HFFc6 (cell line): ENCODE results near the gene RNF214. TPM values are rescaled to one million over a fixed set of nuclear protein-coding genes. Genes with fewer than 3 reads are reported as not detected.

Experiments used
- DNase-seq: peaks from one replicate; pipeline ENCODE4 v3.0.0-alpha.2; 2018
- H3K27ac Mint-ChIP-seq: 2 replicates; pipeline ENCODE4 v1.8.0; 2020; ENCODE audit warnings: mild to moderate bottlenecking, mixed read lengths
- H3K27me3 Mint-ChIP-seq: 2 replicates; pipeline ENCODE4 v1.8.0; 2021; ENCODE audit warnings: mild to moderate bottlenecking, moderate library complexity, mixed read lengths; ENCODE audit not compliant: insufficient read depth
- H3K36me3 Mint-ChIP-seq: 2 replicates; pipeline ENCODE4 v1.8.0; 2021; ENCODE audit warnings: low read depth, mixed read lengths
- H3K4me1 Mint-ChIP-seq: 2 replicates; pipeline ENCODE4 v1.8.0; 2020; ENCODE audit warnings: low read depth, mixed read lengths
- H3K4me3 Mint-ChIP-seq: 2 replicates; pipeline ENCODE4 v1.8.0; 2020; ENCODE audit warnings: mild to moderate bottlenecking, moderate library complexity, mixed read lengths
- H3K9me3 Mint-ChIP-seq: 2 replicates; pipeline ENCODE4 v1.8.0; 2020; ENCODE audit warnings: mild to moderate bottlenecking, mixed read lengths
- total RNA-seq, 6 experiments: library from RNA; stranded (reverse); fragmentation: NEBNext Ultra II Directional; extraction: Animal tissue kit (Norgen Biotek cat#: 25700); gene quantifications; 2 replicates in 1 of 6; 3 replicates in 5 of 6; pipeline ENCODE4 v1.2.3, GENCODE V29; 2021
- TF ChIP-seq, protein P1 (sequence below): fragments of 200-600 bp; sonication (generic); IDR thresholded peaks from 2 replicates; pipeline ENCODE4 v1.5.0; 2021; ENCODE audit warnings: antibody characterized with exemption, mild to moderate bottlenecking

Gene RNF214
- total RNA-seq, 6 experiments from 2014 or later, result 17.7 to 25.6 (median 22.1) TPM

DNA sequence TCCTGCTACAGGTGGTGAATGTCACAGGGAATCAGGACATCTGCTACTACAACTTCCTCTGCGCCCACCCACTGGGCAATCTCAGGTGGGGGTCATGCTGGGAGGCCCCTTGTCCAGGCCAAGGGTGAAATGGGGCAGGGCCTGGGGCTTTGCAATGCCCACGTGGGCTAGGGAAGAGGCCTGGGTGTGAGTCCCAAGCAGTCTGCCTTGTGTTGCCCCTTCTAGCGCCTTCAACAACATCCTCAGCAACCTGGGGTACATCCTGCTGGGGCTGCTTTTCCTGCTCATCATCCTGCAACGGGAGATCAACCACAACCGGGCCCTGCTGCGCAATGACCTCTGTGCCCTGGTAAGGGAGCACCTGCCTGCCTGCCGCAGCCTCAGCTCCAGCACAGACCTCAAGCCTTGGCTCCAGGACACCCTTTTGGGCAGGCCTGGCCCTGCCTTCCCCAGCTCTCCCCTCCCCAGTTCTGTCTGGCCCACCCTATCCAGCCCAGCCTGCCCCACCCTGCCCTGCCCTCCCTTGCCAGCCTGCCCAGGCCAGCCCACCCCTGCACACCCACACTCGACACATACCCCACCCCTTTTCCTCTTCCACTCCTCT, 42.4 kb upstream of the RNF214 start:
- Mint-ChIP-seq H3K27me3 (peaks cover 7% of the 10 kb centered on the region), H3K9me3 (no peaks in the 10 kb centered on the region), H3K4me1 (no peaks in the 10 kb centered on the region), H3K27ac (no peak overlapping the region), H3K4me3 (no peak overlapping the region), H3K36me3 (peaks cover 5% of the 10 kb centered on the region)
- DNase-seq, result no peak
- TF ChIP-seq, protein P1, sequence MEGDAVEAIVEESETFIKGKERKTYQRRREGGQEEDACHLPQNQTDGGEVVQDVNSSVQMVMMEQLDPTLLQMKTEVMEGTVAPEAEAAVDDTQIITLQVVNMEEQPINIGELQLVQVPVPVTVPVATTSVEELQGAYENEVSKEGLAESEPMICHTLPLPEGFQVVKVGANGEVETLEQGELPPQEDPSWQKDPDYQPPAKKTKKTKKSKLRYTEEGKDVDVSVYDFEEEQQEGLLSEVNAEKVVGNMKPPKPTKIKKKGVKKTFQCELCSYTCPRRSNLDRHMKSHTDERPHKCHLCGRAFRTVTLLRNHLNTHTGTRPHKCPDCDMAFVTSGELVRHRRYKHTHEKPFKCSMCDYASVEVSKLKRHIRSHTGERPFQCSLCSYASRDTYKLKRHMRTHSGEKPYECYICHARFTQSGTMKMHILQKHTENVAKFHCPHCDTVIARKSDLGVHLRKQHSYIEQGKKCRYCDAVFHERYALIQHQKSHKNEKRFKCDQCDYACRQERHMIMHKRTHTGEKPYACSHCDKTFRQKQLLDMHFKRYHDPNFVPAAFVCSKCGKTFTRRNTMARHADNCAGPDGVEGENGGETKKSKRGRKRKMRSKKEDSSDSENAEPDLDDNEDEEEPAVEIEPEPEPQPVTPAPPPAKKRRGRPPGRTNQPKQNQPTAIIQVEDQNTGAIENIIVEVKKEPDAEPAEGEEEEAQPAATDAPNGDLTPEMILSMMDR, result no peak

DNA sequence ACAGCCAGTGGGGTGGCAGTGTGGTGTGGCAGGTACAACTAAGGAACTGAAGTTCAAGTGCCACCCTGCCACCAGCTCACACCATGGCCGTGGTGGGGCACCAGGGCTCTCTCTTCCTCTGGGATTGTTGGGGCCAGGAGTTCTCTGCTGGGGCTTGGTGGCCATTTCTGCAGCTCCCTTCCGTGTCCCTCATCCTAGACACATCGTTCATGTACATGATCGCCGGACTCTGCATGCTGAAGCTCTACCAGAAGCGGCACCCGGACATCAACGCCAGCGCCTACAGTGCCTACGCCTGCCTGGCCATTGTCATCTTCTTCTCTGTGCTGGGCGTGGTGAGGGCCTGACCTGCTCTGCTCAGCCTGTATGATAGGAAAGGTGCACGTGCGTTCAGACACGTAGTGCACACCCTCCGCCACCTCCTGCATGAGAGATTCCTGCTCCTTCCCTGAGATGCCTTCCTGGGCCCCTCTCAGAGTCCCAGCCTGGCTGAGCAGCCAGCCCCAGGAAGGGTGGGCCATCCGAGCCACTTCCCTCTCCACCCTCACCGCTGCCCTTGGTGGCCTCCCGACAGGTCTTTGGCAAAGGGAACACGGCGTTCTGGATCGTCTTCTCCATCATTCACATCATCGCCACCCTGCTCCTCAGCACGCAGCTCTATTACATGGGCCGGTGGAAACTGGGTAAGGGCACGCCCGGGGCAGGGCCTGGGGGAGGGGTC, 40.6 kb upstream of the RNF214 start:
- DNase-seq, result no peak
- TF ChIP-seq, protein P1, result no peak
- H3K4me3 Mint-ChIP-seq, result no peak overlapping the region
- H3K9me3 Mint-ChIP-seq, result no peaks in the 10 kb centered on the region
- H3K36me3 Mint-ChIP-seq, result peaks cover 14% of the 10 kb centered on the region
- H3K27me3 Mint-ChIP-seq, result peaks cover 8% of the 10 kb centered on the region
- no peaks in the 10 kb centered on the region for H3K4me1 Mint-ChIP-seq
- H3K27ac Mint-ChIP-seq, result no peak overlapping the region

DNA sequence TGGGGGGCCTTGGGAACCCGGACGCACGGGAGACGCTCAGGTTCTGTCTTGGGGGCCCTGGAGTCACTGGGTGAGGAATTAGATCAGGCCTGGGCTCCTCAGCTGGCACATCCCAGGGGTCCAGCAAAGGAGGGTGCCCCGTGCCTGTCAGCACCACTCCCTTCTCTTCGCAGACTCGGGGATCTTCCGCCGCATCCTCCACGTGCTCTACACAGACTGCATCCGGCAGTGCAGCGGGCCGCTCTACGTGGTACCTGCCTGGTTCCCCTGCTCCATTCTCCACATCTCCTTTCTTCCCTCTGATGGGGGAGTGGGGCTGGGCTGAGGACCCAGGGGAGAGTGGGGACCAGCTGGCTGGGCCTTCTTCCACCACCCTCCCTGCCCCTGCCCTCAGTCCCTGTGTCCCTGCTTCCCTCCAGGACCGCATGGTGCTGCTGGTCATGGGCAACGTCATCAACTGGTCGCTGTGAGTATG, 40.0 kb upstream of the RNF214 start:
- peaks cover 8% of the 10 kb centered on the region; the same call in 1 of the 2 replicates for H3K27me3 Mint-ChIP-seq
- DNase-seq, result no peak
- peaks cover 3% of the 10 kb centered on the region for H3K4me1 Mint-ChIP-seq
- H3K9me3 Mint-ChIP-seq, result no peaks in the 10 kb centered on the region
- TF ChIP-seq, protein P1, result no peak
- no peak overlapping the region for H3K27ac Mint-ChIP-seq
- H3K36me3 Mint-ChIP-seq, result peaks cover 14% of the 10 kb centered on the region
- H3K4me3 Mint-ChIP-seq, result no peak overlapping the region

DNA sequence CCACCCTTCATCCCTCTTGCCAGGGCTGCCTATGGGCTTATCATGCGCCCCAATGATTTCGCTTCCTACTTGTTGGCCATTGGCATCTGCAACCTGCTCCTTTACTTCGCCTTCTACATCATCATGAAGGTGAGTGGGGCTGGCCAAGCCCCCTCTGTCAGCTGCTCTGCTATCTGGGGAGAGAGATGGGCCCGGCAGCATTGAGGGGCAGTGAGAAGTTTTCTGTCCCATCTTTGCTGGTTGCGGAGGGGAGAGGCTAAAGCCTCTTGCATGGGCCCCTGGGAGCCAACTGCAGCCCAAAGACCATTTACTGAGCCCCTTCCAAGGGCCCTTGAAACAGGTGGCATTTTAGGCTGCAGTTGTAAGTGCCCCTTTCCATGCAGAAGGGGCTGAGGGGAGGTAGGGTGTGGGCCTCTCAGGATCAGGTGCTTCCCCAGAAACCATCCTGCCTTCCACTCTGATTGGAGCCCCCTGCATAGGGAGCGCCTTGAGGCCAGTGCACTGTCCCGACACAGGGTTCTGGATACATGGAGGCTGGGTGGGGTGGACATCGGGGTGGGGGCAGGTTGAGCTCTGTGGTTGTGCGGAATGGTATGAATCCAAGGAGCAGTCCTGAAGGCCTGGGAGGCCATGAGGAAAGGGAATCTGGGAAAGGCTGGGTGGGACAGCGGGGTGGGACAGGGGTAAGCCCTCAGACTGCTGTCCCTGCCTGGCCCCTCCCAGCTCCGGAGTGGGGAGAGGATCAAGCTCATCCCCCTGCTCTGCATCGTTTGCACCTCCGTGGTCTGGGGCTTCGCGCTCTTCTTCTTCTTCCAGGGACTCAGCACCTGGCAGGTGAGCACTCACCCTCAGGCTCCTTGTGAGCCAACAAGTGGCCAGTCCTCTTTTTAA, 39.1 kb upstream of the RNF214 start:
- H3K9me3 Mint-ChIP-seq, result no peaks in the 10 kb centered on the region
- H3K4me1 Mint-ChIP-seq, result peaks cover 12% of the 10 kb centered on the region
- H3K4me3 Mint-ChIP-seq, result no peak overlapping the region
- peaks cover 14% of the 10 kb centered on the region for H3K36me3 Mint-ChIP-seq
- TF ChIP-seq, protein P1, result no peak
- DNase-seq, result no peak
- H3K27ac Mint-ChIP-seq, result peak overlapping the region; percentile 29; the same call in 1 of the 2 replicates
- peaks cover 8% of the 10 kb centered on the region; the same call in 1 of the 2 replicates for H3K27me3 Mint-ChIP-seq

DNA sequence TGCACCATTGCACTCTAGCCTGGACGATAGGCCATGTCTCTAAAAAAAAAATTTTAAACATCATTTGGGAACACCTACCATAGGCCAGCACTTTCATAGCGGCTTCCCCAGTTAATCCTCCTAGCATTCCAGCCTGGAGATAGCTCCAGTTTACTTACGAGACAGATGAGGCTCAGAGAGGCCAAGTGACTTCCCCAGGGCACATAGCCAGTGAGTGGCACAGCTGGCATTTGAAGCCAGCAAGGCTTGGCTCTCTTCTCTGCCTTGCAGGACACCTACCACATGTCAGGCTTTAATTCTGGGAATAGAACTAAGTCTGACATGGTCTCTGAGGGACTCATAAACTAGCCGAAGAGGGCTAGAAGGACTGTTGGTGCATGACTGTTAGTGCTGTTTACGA, 38.2 kb upstream of the RNF214 start:
- DNase-seq, result no peak
- Mint-ChIP-seq H3K27me3 (peaks cover 8% of the 10 kb centered on the region), H3K4me3 (no peak overlapping the region), H3K4me1 (peaks cover 18% of the 10 kb centered on the region), H3K27ac (no peak overlapping the region), H3K36me3 (peaks cover 14% of the 10 kb centered on the region), H3K9me3 (no peaks in the 10 kb centered on the region)
- TF ChIP-seq, protein P1, result no peak
